ENCODE data around the gene RHEB. TPM values are rescaled to one million over a fixed set of nuclear protein-coding genes. Genes with fewer than 3 reads are reported as not detected.

Gene RHEB
- total RNA-seq, 1 experiment from 2014 or later: 114 TPM

GRCh38 chr7:151434549-151434948 is 85.1 kb downstream of the RHEB start:
- H3K9me3 Mint-ChIP-seq: peaks cover 0 to 3% of the 10 kb centered on the region in 2 experiments; a peak in 2 of 5 replicates
- no peak for TF ChIP-seq CTCF (conservative IDR thresholded peaks at IDR 0.05)
- peaks cover 16 to 19% of the 10 kb centered on the region in 2 experiments for H3K4me1 Mint-ChIP-seq

More at GRCh38 chr7:151434549-151434948, 85.1 kb downstream of the RHEB start:
- no peaks in the 10 kb centered on the region for H3K79me2 ChIP-seq (ENCODE audit: insufficient read depth, low read length)
- no peaks in the 10 kb centered on the region for H3K9me3 ChIP-seq (ENCODE audit: control insufficient read depth, low read depth, low read length)
- H3K9ac ChIP-seq (ENCODE audit: extremely low read depth, insufficient read length, low read length): no peak overlapping the region
- H2BK15ac ChIP-seq (ENCODE audit: low read depth, low read length): no peak overlapping the region
- peaks cover 0 to 5% (median 0%) of the 10 kb centered on the region in 3 experiments; a peak in 2 of 7 replicates for H3K36me3 Mint-ChIP-seq (ENCODE audit: insufficient read depth in 1 of 3, low read depth in 3 of 3)
- WGBS (ENCODE audit: extremely low coverage, insufficient read length, low lambda C conversion rate): no CpG with 5 or more reads among the region's 4 CpGs
- H2AK5ac ChIP-seq (ENCODE audit: insufficient read length, low read length): no peak overlapping the region
- no peak overlapping the region for H3T11ph ChIP-seq (ENCODE audit: low read length)
- no peak overlapping the region for H3K14ac ChIP-seq (ENCODE audit: insufficient read depth, low read length)
- H4K5ac ChIP-seq (ENCODE audit: insufficient read length, low read depth, low read length): no peak overlapping the region
- H3K4me2 ChIP-seq (ENCODE audit: insufficient read depth, insufficient read length, low read length): no peak overlapping the region
- H3K27ac Mint-ChIP-seq: no peak overlapping the region
- no peak overlapping the region for H2BK120ac ChIP-seq (ENCODE audit: low read depth, low read length, poor library complexity, severe bottlenecking)
- peaks cover 2% of the 10 kb centered on the region for H3K23me2 ChIP-seq (ENCODE audit: insufficient read length, low read depth, low read length, poor library complexity, severe bottlenecking)
- no peak overlapping the region for H3K56ac ChIP-seq (ENCODE audit: insufficient read length, low read depth, low read length)
- H3K27ac ChIP-seq (ENCODE audit: insufficient read length, low read depth, low read length): no peak overlapping the region
- no peak overlapping the region for H3K4ac ChIP-seq (ENCODE audit: low read depth, low read length)
- peaks cover 3% of the 10 kb centered on the region for H3K27me3 Mint-ChIP-seq (ENCODE audit: low read depth)
- no peak overlapping the region for H3K18ac ChIP-seq (ENCODE audit: insufficient read length, low read depth, low read length)
- no peak for DNase-seq
- no peaks in the 10 kb centered on the region for H3K79me1 ChIP-seq (ENCODE audit: insufficient read depth, low read depth, low read length, poor library complexity, severe bottlenecking)
- no peak overlapping the region for H4K8ac ChIP-seq (replicated peaks; ENCODE audit: insufficient read length, low read depth, low read length)
- H3K4me1 ChIP-seq (ENCODE audit: insufficient read depth, low read length): peaks cover 3% of the 10 kb centered on the region; the same call in 1 of the 2 replicates
- no peak overlapping the region for H3K23ac ChIP-seq (ENCODE audit: insufficient read length, low read depth, low read length)
- no peak overlapping the region for H3K4me3 Mint-ChIP-seq
- H2BK12ac ChIP-seq (ENCODE audit: insufficient read length, low read depth, low read length): no peak overlapping the region
- H4K91ac ChIP-seq (ENCODE audit: insufficient read length, low read depth, low read length): no peak overlapping the region
- H2BK5ac ChIP-seq (ENCODE audit: insufficient read length, low read length): no peak overlapping the region
- no peaks in the 10 kb centered on the region for H3K27me3 ChIP-seq (ENCODE audit: insufficient read depth, low read length)
- no peaks in the 10 kb centered on the region for H4K20me1 ChIP-seq (ENCODE audit: control insufficient read depth, insufficient read depth, insufficient read length)
- H2AFZ ChIP-seq (ENCODE audit: low read length): no peak overlapping the region
- H2BK20ac ChIP-seq (ENCODE audit: low read depth, low read length, poor library complexity, severe bottlenecking): no peak overlapping the region

Measured in H9 (cell line).